Measurements from ENCODE around the gene ADAMTS8.

ADAMTS8 gene

GRCh38 chr11:130472434-130472961, 44.1 kb upstream of the ADAMTS8 start:
- no peak overlapping the region for H3K4me3 ChIP-seq (ENCODE audit: low read length in 2 of 2)
- no peak overlapping the region for H3K9ac ChIP-seq (ENCODE audit: low read depth in 1 of 2, low read length in 2 of 2)
- H3K9me3 ChIP-seq (ENCODE audit: control insufficient read depth in 2 of 2, low read length in 2 of 2), result no peaks in the 10 kb centered on the region
- H3K27me3 ChIP-seq (ENCODE audit: control insufficient read depth in 2 of 2, insufficient read depth in 2 of 2, low read length in 2 of 2), result no peaks in the 10 kb centered on the region
- H3K36me3 ChIP-seq (ENCODE audit: control insufficient read depth in 2 of 2, insufficient read depth in 2 of 2, low read length in 2 of 2), result peaks cover 3 to 5% of the 10 kb centered on the region in 2 donors
- no peak overlapping the region for H3K27ac ChIP-seq (ENCODE audit: low read depth in 2 of 2, low read length in 2 of 2)
- H3K4me1 ChIP-seq (ENCODE audit: control insufficient read depth in 2 of 2, insufficient read depth in 2 of 2, low read length in 2 of 2), result no peaks in the 10 kb centered on the region

GRCh38 chr11:130471731-130472433, 43.5 kb upstream of the ADAMTS8 start:
- peaks cover 3 to 5% of the 10 kb centered on the region in 2 donors for H3K36me3 ChIP-seq (ENCODE audit: control insufficient read depth in 2 of 2, insufficient read depth in 2 of 2, low read length in 2 of 2)
- no peaks in the 10 kb centered on the region for H3K4me1 ChIP-seq (ENCODE audit: control insufficient read depth in 2 of 2, insufficient read depth in 2 of 2, low read length in 2 of 2)
- H3K4me3 ChIP-seq (ENCODE audit: low read length in 2 of 2), result no peak overlapping the region
- H3K27me3 ChIP-seq (ENCODE audit: control insufficient read depth in 2 of 2, insufficient read depth in 2 of 2, low read length in 2 of 2), result no peaks in the 10 kb centered on the region
- no peak overlapping the region for H3K9ac ChIP-seq (ENCODE audit: low read depth in 1 of 2, low read length in 2 of 2)
- no peak overlapping the region for H3K27ac ChIP-seq (ENCODE audit: low read depth in 2 of 2, low read length in 2 of 2)
- H3K9me3 ChIP-seq (ENCODE audit: control insufficient read depth in 2 of 2, low read length in 2 of 2), result no peaks in the 10 kb centered on the region

GRCh38 chr11:130470832-130471706, 42.7 kb upstream of the ADAMTS8 start:
- no peaks in the 10 kb centered on the region for H3K27me3 ChIP-seq (ENCODE audit: control insufficient read depth in 2 of 2, insufficient read depth in 2 of 2, low read length in 2 of 2)
- no peaks in the 10 kb centered on the region for H3K9me3 ChIP-seq (ENCODE audit: control insufficient read depth in 2 of 2, low read length in 2 of 2)
- no peak overlapping the region for H3K4me3 ChIP-seq (ENCODE audit: low read length in 2 of 2)
- H3K36me3 ChIP-seq (ENCODE audit: control insufficient read depth in 2 of 2, insufficient read depth in 2 of 2, low read length in 2 of 2), result peaks cover 3 to 5% of the 10 kb centered on the region in 2 donors
- H3K4me1 ChIP-seq (ENCODE audit: control insufficient read depth in 2 of 2, insufficient read depth in 2 of 2, low read length in 2 of 2), result no peaks in the 10 kb centered on the region
- no peak overlapping the region for H3K9ac ChIP-seq (ENCODE audit: low read depth in 1 of 2, low read length in 2 of 2)
- H3K27ac ChIP-seq (ENCODE audit: low read depth in 2 of 2, low read length in 2 of 2), result no peak overlapping the region

- Histone ChIP-seq H3K4me1 (ENCODE audit: control insufficient read depth in 2 of 2, insufficient read depth in 2 of 2, low read length in 2 of 2) (no peaks in the 10 kb centered on the region), H3K9ac (ENCODE audit: low read depth in 1 of 2, low read length in 2 of 2) (no peak overlapping the region), H3K36me3 (ENCODE audit: control insufficient read depth in 2 of 2, insufficient read depth in 2 of 2, low read length in 2 of 2) (peaks cover 3 to 5% of the 10 kb centered on the region in 2 donors), H3K27ac (ENCODE audit: low read depth in 2 of 2, low read length in 2 of 2) (no peak overlapping the region), H3K4me3 (ENCODE audit: low read length in 2 of 2) (no peak overlapping the region), H3K9me3 (ENCODE audit: control insufficient read depth in 2 of 2, low read length in 2 of 2) (no peaks in the 10 kb centered on the region), H3K27me3 (ENCODE audit: control insufficient read depth in 2 of 2, insufficient read depth in 2 of 2, low read length in 2 of 2) (no peaks in the 10 kb centered on the region)
Observed at GRCh38 chr11:130469181-130469580, 40.8 kb upstream of the ADAMTS8 start.

- H3K4me1 ChIP-seq (ENCODE audit: control insufficient read depth in 2 of 2, insufficient read depth in 2 of 2, low read length in 2 of 2), result no peaks in the 10 kb centered on the region
- H3K9me3 ChIP-seq (ENCODE audit: control insufficient read depth in 2 of 2, low read length in 2 of 2), result no peaks in the 10 kb centered on the region
- H3K4me3 ChIP-seq (ENCODE audit: low read length in 2 of 2), result no peak overlapping the region
- peaks cover 4 to 5% of the 10 kb centered on the region in 2 donors for H3K36me3 ChIP-seq (ENCODE audit: control insufficient read depth in 2 of 2, insufficient read depth in 2 of 2, low read length in 2 of 2)
- no peaks in the 10 kb centered on the region for H3K27me3 ChIP-seq (ENCODE audit: control insufficient read depth in 2 of 2, insufficient read depth in 2 of 2, low read length in 2 of 2)
- no peak overlapping the region for H3K27ac ChIP-seq (ENCODE audit: low read depth in 2 of 2, low read length in 2 of 2)
- no peak overlapping the region for H3K9ac ChIP-seq (ENCODE audit: low read depth in 1 of 2, low read length in 2 of 2)
Observed at GRCh38 chr11:130467116-130467900, 38.9 kb upstream of the ADAMTS8 start.

- H3K9me3 ChIP-seq (ENCODE audit: control insufficient read depth in 2 of 2, low read length in 2 of 2), result no peaks in the 10 kb centered on the region
- no peak overlapping the region for H3K27ac ChIP-seq (ENCODE audit: low read depth in 2 of 2, low read length in 2 of 2)
- no peaks in the 10 kb centered on the region for H3K4me1 ChIP-seq (ENCODE audit: control insufficient read depth in 2 of 2, insufficient read depth in 2 of 2, low read length in 2 of 2)
- H3K4me3 ChIP-seq (ENCODE audit: low read length in 2 of 2), result no peak overlapping the region
- H3K27me3 ChIP-seq (ENCODE audit: control insufficient read depth in 2 of 2, insufficient read depth in 2 of 2, low read length in 2 of 2), result no peaks in the 10 kb centered on the region
- H3K36me3 ChIP-seq (ENCODE audit: control insufficient read depth in 2 of 2, insufficient read depth in 2 of 2, low read length in 2 of 2), result peaks cover 0 to 5% of the 10 kb centered on the region in 2 donors
- no peak overlapping the region for H3K9ac ChIP-seq (ENCODE audit: low read depth in 1 of 2, low read length in 2 of 2)
Observed at GRCh38 chr11:130465263-130465662, 36.9 kb upstream of the ADAMTS8 start.

- H3K27ac ChIP-seq (ENCODE audit: low read depth in 2 of 2, low read length in 2 of 2), result no peak overlapping the region
- no peak overlapping the region for H3K9ac ChIP-seq (ENCODE audit: low read depth in 1 of 2, low read length in 2 of 2)
- no peak overlapping the region for H3K4me3 ChIP-seq (ENCODE audit: low read length in 2 of 2)
- H3K4me1 ChIP-seq (ENCODE audit: control insufficient read depth in 2 of 2, insufficient read depth in 2 of 2, low read length in 2 of 2), result no peaks in the 10 kb centered on the region
- H3K9me3 ChIP-seq (ENCODE audit: control insufficient read depth in 2 of 2, low read length in 2 of 2), result no peaks in the 10 kb centered on the region
- H3K27me3 ChIP-seq (ENCODE audit: control insufficient read depth in 2 of 2, insufficient read depth in 2 of 2, low read length in 2 of 2), result no peaks in the 10 kb centered on the region
- H3K36me3 ChIP-seq (ENCODE audit: control insufficient read depth in 2 of 2, insufficient read depth in 2 of 2, low read length in 2 of 2), result peaks cover 0 to 5% of the 10 kb centered on the region in 2 donors
Observed at GRCh38 chr11:130464291-130464812, 35.9 kb upstream of the ADAMTS8 start.

GRCh38 chr11:130462931-130463330, 34.5 kb upstream of the ADAMTS8 start:
- no peak overlapping the region for H3K27ac ChIP-seq (ENCODE audit: low read depth in 2 of 2, low read length in 2 of 2)
- no peak overlapping the region for H3K9ac ChIP-seq (ENCODE audit: low read depth in 1 of 2, low read length in 2 of 2)
- no peaks in the 10 kb centered on the region for H3K9me3 ChIP-seq (ENCODE audit: control insufficient read depth in 2 of 2, low read length in 2 of 2)
- no peak overlapping the region for H3K4me3 ChIP-seq (ENCODE audit: low read length in 2 of 2)
- H3K4me1 ChIP-seq (ENCODE audit: control insufficient read depth in 2 of 2, insufficient read depth in 2 of 2, low read length in 2 of 2), result no peaks in the 10 kb centered on the region
- H3K27me3 ChIP-seq (ENCODE audit: control insufficient read depth in 2 of 2, insufficient read depth in 2 of 2, low read length in 2 of 2), result no peaks in the 10 kb centered on the region
- H3K36me3 ChIP-seq (ENCODE audit: control insufficient read depth in 2 of 2, insufficient read depth in 2 of 2, low read length in 2 of 2), result peaks cover 0 to 5% of the 10 kb centered on the region in 2 donors

GRCh38 chr11:130462101-130462885, 33.9 kb upstream of the ADAMTS8 start:
- no peak overlapping the region for H3K4me3 ChIP-seq (ENCODE audit: low read length in 2 of 2)
- no peak overlapping the region for H3K9ac ChIP-seq (ENCODE audit: low read depth in 1 of 2, low read length in 2 of 2)
- peaks cover 3 to 4% of the 10 kb centered on the region in 2 donors for H3K4me1 ChIP-seq (ENCODE audit: control insufficient read depth in 2 of 2, insufficient read depth in 2 of 2, low read length in 2 of 2)
- H3K27me3 ChIP-seq (ENCODE audit: control insufficient read depth in 2 of 2, insufficient read depth in 2 of 2, low read length in 2 of 2), result no peaks in the 10 kb centered on the region
- H3K27ac ChIP-seq (ENCODE audit: low read depth in 2 of 2, low read length in 2 of 2), result no peak overlapping the region
- H3K36me3 ChIP-seq (ENCODE audit: control insufficient read depth in 2 of 2, insufficient read depth in 2 of 2, low read length in 2 of 2), result peaks cover 0 to 5% of the 10 kb centered on the region in 2 donors
- H3K9me3 ChIP-seq (ENCODE audit: control insufficient read depth in 2 of 2, low read length in 2 of 2), result no peaks in the 10 kb centered on the region

Data from mucosa of rectum (tissue), 2 donors.